Measurements from ENCODE around the gene PLCL1.
"Not testable (repeated sequence)": the region's sequence is repeated elsewhere in the genome, so short reads cannot be mapped to it uniquely, and the experiment has no call there.

The PLCL1 gene

GRCh38 chr2:197805715-197806633 lies 1.6 kb downstream of the PLCL1 start:
- in situ Hi-C loops (cut with MboI; ENCODE audit: low sequenced_read_pairs): loop anchor here (25.0 kb wide), 2 partner anchors 331 to 481 kb away; no protein-coding TSS in a partner anchor

- in situ Hi-C loops (cut with MboI; ENCODE audit: low sequenced_read_pairs): loop anchor here (25.0 kb wide), 2 partner anchors 328 to 478 kb away; no protein-coding TSS in a partner anchor
Measured at GRCh38 chr2:197809064-197809463, 4.7 kb downstream of the PLCL1 start.

- in situ Hi-C loops (cut with MboI; ENCODE audit: low sequenced_read_pairs): loop anchor here (25.0 kb wide), 2 partner anchors 327 to 477 kb away; no protein-coding TSS in a partner anchor
Measured at GRCh38 chr2:197810016-197810415, 5.6 kb downstream of the PLCL1 start.

GRCh38 chr2:197810491-197810890 lies 6.1 kb downstream of the PLCL1 start:
- in situ Hi-C loops (cut with MboI; ENCODE audit: low sequenced_read_pairs): loop anchor here (25.0 kb wide), 2 partner anchors 327 to 477 kb away; no protein-coding TSS in a partner anchor

GRCh38 chr2:197813093-197813787 lies 8.8 kb downstream of the PLCL1 start:
- in situ Hi-C loops (cut with MboI; ENCODE audit: low sequenced_read_pairs): loop anchor here (25.0 kb wide), 2 partner anchors 324 to 474 kb away; no protein-coding TSS in a partner anchor

GRCh38 chr2:197814526-197814925 lies 10.1 kb downstream of the PLCL1 start:
- in situ Hi-C loops (cut with MboI; ENCODE audit: low sequenced_read_pairs): loop anchor here (25.0 kb wide), 2 partner anchors 323 to 473 kb away; no protein-coding TSS in a partner anchor

GRCh38 chr2:197821550-197822289 lies 17.3 kb downstream of the PLCL1 start:
- in situ Hi-C loops (cut with MboI; ENCODE audit: low sequenced_read_pairs): loop anchor here (25.0 kb wide), 2 partner anchors 316 to 466 kb away; no protein-coding TSS in a partner anchor

- in situ Hi-C loops (cut with MboI; ENCODE audit: low sequenced_read_pairs): loop anchor here (25.0 kb wide), 2 partner anchors 315 to 465 kb away; no protein-coding TSS in a partner anchor
Measured at GRCh38 chr2:197822333-197822732, 17.9 kb downstream of the PLCL1 start.

GRCh38 chr2:197827618-197828017 lies 23.2 kb downstream of the PLCL1 start:
- in situ Hi-C loops (cut with MboI; ENCODE audit: low sequenced_read_pairs): no loop called here

GRCh38 chr2:197828464-197829135 lies 24.2 kb downstream of the PLCL1 start:
- in situ Hi-C loops (cut with MboI; ENCODE audit: low sequenced_read_pairs): no loop called here

GRCh38 chr2:197834771-197835170 lies 30.4 kb downstream of the PLCL1 start:
- in situ Hi-C loops (cut with MboI; ENCODE audit: low sequenced_read_pairs): not testable (repeated sequence)

- in situ Hi-C loops (cut with MboI; ENCODE audit: low sequenced_read_pairs): no loop called here
Measured at GRCh38 chr2:197835293-197835692, 30.9 kb downstream of the PLCL1 start.

- in situ Hi-C loops (cut with MboI; ENCODE audit: low sequenced_read_pairs): no loop called here
Measured at GRCh38 chr2:197838036-197838435, 33.6 kb downstream of the PLCL1 start.

GRCh38 chr2:197838579-197838978 lies 34.2 kb downstream of the PLCL1 start:
- in situ Hi-C loops (cut with MboI; ENCODE audit: low sequenced_read_pairs): no loop called here

- in situ Hi-C loops (cut with MboI; ENCODE audit: low sequenced_read_pairs): no loop called here
Measured at GRCh38 chr2:197839327-197839726, 34.9 kb downstream of the PLCL1 start.

GRCh38 chr2:197839856-197840255 lies 35.5 kb downstream of the PLCL1 start:
- in situ Hi-C loops (cut with MboI; ENCODE audit: low sequenced_read_pairs): no loop called here

GRCh38 chr2:197846128-197846527 lies 41.7 kb downstream of the PLCL1 start:
- in situ Hi-C loops (cut with MboI; ENCODE audit: low sequenced_read_pairs): no loop called here

- in situ Hi-C loops (cut with MboI; ENCODE audit: low sequenced_read_pairs): no loop called here
Measured at GRCh38 chr2:197846777-197847176, 42.4 kb downstream of the PLCL1 start.

- in situ Hi-C loops (cut with MboI; ENCODE audit: low sequenced_read_pairs): no loop called here
Measured at GRCh38 chr2:197847651-197848401, 43.4 kb downstream of the PLCL1 start.
